SIG-M5 treated with dmso at 0.1 percent for 504 hours (cell line): Measurements from ENCODE around the gene PROCA1.
"Not testable (repeated sequence)": the region's sequence is repeated elsewhere in the genome, so short reads cannot be mapped to it uniquely, and the experiment has no call there.

Experiments used
- DNase-seq: peaks from one replicate; lab custom pipeline; 2025; ENCODE audit not compliant: unreplicated experiment; lab: John Stamatoyannopoulos, UW

The PROCA1 gene

DNA sequence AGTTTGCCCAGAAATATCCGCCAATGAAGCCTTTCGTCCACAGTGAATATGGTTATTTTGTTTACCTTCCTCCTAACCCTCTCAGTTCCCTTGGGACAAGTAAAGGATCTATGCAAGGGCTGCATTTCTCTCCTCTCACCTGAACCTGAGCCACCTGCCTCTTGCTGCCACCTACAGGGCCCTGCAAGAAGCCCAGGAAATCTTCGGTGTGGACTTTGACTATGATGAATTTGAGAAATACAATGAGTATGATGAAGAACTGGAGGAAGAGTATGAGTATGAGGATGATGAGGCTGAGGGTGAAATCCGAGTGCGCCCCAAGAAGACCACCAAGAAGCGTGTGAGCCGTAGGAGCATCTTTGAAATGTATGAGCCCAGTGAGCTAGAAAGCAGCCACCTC, 35.7 kb downstream of the PROCA1 start:
- DNase-seq, result peak; percentile 13

DNA sequence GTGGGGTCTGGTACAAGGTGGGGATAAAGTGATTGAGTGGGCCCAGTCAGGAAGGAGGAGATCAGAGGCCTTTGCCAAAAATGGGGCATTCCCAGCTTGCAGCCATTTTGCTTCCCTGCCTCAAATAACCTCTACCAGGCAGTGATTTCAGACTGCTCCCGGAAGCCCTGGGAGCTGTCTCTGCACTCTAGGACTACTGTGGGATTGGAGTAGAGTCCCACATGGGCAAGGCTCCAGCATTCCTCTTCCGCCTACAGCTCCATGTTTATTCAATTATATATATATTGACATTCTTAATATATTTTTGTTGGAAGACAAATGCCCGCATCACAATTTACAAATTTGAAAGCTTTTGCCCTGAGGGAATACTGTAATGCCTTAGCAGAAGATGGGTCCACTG, 36.2 kb downstream of the PROCA1 start:
- no peak for DNase-seq

DNA sequence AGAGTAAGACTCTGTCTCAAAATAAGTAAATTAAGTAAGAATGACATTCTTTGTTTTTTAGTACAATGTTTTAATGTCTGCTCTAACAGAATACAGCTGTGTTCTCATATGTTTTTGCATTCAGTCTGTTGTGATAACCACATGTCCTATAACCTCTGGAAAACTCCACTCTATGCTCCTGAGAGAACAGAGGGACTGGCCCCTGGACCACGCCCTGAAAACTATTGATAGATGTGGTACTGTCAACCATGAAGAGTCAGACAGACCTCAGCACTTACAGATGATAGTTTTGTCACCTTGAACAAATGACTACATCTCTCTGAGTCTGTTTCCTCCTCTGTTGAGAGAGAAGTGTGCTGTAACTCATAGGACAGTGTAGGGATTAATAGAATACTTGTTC, 41.8 kb downstream of the PROCA1 start:
- DNase-seq, result no peak

DNA sequence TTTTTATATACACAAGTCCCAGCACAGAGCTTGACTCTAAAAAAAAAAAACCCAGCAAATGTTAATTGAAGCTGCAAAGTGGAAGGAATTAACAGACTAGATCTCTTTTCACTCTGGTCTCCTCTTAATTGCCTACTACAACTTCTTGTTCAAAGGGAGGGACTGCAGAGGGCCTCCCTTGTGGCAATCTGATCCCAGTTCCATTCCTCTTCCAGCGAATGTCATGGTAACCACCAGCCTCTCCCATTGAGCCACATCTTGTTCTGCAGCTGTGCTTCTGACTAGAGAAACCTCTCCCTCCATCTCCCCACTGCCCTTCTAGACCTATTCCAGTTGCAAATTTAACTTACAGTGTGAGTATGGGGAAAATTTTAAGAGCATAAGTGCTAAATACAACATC, 43.8 kb downstream of the PROCA1 start:
- DNase-seq, result no peak

DNA sequence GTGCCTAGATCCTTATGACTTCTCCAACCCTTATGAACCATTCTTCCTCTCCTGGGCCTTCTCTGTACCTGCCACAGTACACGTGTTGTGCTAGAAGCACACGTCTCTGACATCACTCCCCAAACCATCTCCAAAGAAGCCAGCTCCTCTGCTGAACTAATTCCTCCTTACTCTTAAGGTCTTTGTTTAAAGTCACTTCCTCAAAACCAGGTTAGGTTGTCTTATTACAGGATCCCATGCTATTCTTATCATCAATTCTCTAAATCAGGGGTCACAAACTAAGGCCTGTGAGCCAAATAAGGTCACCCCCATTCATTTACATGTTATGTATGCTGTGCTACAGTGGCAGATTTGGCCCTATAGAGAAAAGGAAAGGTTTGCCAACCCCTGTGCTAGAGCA, 45.7 kb downstream of the PROCA1 start:
- DNase-seq, result peak; percentile 40

DNA sequence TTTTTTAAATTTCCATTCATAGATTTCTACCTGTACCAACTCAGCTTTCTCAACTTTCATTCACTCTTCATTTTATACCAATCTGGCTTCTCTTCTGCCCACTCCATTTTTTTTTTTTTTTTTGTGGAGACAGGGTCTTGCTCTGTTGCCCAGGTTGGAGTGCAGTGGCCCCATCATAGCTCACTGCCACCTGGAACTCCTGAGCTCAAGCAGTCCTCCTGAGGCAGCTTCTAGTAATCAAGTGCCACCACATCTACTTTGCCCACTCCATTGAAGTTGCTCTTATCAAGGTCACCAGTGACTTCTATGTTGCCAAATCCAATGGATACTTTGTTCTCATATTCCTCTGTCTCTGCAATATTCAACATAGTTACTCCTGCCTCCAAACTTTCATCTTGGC, 48.0 kb downstream of the PROCA1 start:
- no peak for DNase-seq

DNA sequence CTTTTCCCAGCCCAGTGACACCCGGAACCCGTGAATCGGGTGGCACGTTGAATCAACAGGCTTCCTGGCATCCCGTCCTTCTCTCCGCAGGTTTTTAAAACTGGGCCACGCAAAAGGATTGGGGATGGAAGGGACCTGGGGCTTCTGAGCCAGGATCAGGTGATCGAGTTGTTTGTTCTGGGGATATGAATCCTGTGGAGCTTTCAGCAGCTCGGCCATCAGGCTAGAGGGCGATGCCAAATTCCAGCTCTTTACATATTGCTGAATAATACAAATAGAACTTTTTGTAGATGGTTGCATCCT, 49.2 kb downstream of the PROCA1 start:
- DNase-seq, result no peak

DNA sequence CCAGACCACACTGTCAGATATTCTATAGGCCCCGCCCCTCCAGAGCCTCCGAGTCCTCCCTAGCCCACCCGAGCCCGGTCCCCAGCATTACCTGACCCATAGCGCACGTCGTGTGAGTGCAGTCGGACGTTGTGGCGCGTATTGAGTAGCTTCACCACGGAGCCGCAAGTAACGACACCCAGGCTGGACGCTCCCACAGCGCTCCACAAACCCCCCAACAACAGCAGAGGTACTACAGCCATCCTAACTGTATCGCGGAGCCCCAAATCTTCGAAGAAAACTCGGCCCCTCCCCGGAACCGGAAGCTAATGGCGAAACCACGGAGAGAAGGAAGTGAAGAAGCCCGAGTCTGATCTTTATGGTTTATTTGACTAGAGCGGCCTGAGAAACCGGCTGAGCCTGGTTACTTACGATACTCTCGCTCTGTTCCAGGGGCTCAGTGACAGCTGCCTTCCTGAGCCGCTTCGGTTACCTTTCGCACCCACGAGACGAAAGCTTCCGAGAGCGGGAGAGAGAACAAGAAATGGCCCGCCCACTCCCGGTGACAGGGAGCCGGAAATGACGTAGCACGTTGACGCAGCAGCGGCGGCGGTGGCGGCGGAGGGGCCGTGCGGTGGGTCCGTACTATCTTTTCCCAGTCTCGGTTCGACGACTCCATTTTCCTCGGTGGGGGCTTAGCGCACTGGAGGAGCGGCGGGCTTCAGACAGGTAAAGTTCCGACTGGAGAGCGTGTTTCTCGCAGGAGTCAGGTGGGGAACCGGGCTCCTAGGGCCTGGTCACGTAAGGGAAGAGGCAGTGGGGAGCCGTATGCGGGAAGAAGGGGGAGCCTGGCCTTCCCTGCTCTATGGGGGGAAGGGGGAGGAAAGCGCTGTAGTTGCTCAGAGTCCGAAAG, 49.8 kb downstream of the PROCA1 start, which contains the start of the genes SDF2 and SUPT6H:
Gene SDF2 (minus strand): TSS at position 272 of the 892 bp plus-strand sequence. CDS start 30 bp downstream, at position 242.
Gene SUPT6H (plus strand): TSS at position 571 of the 892 bp plus-strand sequence. CDS start 11,197 bp downstream, outside the sequence.
- DNase-seq, result peak; percentile 90

DNA sequence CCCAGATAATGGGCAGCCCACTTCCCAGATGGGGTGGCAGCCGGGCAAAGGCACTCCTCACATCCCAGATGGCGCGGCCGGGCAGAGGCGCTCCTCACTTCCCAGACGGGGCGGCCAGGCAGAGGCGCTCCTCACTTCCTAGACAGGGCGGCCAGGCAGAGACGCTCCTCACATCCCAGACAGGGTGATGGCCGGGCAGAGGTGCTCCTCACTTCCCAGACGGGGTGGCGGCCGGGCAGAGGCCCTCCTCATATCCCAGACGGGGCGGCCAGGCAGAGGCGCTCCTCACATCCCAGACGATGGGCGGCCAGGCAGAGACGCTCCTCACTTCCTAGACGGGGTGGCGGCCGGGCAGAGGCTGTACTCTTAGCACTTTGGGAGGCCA, 52.2 kb downstream of the PROCA1 start:
- not testable (repeated sequence) for DNase-seq

DNA sequence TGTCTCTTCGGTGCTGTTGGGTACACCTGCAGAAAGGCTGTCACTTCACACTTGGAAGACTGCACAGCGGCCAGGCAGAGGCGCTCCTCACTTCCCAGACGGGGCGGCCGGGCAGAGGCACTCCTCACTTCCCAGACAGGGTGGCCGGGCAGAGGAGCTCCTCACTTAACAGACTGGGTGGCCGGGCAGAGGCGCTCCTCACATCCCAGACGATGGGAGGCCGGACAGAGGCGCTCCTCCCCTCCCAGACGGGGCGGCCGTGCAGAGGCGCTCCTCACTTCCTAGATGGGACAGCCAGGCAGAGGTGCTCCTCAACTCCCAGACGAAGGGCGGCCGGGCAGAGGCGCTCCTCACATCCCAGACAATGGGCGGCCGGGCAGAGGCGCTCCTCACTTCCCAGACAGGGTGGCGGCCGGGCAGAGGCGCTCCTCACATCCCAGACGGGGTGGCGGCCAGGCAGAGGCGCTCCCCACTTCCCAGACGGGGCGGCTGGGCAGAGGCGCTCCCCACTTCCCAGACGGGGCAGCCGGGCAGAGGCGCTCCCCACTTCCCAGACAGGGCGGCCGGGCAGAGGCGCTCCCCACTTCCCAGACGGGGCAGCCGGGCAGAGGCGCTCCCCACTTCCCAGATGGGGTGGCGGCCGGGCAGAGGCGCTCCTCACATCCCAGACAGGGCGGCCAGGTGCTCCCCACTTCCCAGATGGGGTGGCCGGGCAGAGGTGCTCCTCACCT, 52.8 kb downstream of the PROCA1 start:
- DNase-seq, result not testable (repeated sequence)

DNA sequence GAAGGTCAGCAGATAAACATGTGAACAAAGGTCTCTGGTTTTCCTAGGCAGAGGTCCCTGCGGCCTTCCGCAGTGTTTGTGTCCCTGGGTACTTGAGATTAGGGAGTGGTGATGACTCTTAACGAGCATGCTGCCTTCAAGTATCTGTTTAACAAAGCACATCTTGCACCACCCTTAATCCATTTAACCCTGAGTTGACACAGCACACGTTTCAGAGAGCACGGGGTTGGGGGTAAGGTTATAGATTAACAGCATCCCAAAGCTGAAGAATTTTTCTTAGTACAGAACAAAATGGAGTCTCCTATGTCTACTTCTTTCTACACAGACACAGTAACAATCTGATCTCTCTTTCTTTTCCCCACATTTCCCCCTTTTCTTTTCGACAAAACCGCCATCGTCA, 53.3 kb downstream of the PROCA1 start:
- DNase-seq, result not testable (repeated sequence)

DNA sequence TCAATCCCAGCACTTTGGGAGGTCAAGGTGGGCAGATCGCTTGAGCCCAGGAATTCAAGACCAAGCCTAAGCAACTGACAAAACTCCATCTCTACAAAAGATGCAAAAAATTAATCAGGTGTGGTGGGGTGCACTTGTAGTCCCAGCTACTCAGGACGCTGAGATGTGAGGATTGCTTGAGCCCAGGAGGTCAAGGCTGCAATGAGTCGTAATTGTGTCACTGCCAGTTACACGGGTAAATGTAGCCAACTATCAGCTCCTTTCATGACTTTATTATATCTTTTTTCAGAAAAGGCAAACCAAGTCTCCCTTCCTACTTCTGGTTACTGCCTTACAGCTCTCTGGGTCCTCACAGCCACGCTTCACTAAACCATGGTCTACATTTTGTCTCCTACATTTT, 53.9 kb downstream of the PROCA1 start:
- no peak for DNase-seq

DNA sequence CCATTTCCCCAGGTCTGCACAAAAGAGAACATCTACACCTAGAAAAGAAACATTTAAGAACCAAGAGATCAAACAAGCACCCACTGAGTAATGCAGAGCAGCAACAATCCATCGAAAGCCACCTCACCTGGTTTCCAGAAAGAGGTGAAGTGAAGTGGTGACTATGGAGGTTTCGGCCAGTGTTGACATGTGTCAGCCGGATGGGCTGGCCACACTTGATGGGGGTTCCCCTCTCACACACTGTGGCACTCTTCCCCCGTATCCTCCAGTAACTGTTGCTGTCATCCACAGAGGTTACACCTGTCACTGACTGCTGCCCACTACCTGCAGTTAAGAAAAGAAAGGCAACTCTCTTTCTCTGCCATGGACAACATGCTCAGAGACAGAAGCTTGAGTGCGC, 56.5 kb downstream of the PROCA1 start:
- DNase-seq, result no peak
